HG03378 (cell line): ENCODE results near the gene STAP2.

Experiments
- ATAC-seq: cut with Tn5 transposase; IDR thresholded peaks from one replicate; pipeline ENCODE4 v1.9.1; 2021; ENCODE audit warnings: mild to moderate bottlenecking, moderate library complexity; ENCODE audit not compliant: unreplicated experiment

The STAP2 gene, protein sequence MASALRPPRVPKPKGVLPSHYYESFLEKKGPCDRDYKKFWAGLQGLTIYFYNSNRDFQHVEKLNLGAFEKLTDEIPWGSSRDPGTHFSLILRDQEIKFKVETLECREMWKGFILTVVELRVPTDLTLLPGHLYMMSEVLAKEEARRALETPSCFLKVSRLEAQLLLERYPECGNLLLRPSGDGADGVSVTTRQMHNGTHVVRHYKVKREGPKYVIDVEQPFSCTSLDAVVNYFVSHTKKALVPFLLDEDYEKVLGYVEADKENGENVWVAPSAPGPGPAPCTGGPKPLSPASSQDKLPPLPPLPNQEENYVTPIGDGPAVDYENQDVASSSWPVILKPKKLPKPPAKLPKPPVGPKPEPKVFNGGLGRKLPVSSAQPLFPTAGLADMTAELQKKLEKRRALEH

GRCh38 chr19:4338441-4339355 is at the start of gene STAP2:
Gene STAP2 (minus strand): TSS chr19:4338827. CDS start chr19:4338753, 74 bp downstream.
- no peak for ATAC-seq

DNA sequence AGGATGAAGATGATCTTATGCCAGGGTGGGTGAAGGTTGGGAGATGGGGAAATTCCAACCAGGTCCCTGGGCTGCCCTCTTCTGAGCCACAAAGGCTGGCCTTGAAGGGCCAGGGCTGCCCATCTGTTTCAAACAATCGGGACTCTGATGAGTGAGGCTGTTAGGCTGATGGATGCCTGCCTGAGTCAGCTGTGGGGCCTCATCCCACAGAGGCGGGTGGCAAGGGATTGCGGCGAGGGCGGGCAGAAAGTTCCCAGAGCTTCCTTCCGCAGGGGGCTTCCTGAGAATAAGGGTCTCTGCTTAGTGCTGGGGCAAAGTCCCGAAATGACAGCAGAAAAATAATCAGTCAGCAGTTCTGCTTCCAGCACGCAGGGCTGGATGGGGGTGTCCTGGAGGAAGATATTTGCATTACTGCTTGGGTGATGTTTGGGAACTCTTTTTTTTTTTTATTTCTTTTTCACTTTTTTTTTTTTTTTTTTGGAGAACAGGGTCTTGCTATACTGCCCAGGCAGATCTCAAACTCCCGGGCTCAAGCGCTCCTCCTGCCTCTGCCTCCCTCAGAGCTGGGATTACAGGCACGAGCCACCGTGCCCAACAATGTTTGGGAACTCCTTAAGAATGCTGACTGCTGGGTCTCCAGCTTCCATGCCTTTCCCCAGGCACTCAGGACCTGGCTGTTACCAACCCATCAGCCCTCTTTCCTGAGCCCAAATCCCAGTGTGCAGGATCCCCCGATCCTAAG is 47.6 kb upstream of the STAP2 start:
- no peak for ATAC-seq

DNA sequence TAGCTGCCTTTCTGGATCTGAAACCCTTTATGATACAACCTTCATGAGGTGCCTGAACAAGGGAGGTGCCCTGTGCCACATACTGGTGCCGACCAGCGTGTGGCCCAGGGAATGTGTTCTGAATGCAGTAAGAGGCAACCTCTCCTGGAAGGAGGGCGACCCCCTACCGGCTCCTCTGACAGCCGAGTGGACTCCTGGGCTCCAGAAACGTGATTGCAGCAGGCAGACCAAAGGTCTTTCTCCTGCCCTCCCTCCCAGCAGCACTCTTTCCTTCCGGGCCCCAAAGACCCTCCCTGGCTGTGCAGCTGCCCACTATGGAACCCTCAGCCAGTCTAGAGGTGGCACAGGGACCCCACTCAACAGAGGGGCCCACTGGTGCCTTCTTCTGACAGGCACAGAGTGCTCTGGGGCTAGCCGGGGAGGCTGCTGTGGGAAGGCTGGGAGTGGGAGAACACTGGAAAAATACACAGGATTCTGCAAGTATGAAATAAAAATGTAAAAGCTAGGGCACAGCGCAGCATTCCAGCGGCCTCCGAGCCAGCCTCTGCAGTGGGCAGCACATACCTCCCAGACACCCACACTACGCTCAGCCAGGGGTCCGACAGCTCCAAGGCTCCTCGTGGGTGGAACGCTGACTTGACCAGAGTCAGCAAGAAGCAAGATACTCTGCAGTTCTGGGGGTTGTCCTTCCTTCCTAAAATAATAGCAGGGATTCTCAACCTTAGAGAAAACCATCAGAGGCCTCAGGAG is 46.8 kb upstream of the STAP2 start:
- ATAC-seq = no peak

DNA sequence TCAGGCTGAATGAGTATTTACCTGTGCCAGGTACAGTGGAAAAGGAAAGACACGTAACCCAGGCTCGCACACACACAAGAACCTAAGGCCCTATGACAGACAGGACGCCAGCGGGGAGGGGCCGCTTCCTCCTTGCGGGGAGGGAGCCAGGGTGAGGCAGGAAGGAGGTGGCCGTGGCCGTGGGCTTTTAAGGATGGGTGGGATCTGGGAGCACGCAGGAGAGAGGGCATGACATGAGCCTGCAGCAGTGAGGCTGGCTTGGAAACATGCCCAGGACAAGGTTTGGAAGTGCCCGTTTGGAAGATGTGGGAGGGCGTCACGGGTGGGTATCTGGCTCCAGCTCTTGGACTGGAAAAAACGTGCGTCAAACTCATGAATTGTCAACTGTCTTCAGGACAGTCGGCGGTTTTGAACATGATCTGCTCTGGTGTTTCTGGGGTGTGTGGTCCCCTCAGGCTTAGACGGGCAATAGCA is 41.7 kb upstream of the STAP2 start:
- ATAC-seq = no peak

DNA sequence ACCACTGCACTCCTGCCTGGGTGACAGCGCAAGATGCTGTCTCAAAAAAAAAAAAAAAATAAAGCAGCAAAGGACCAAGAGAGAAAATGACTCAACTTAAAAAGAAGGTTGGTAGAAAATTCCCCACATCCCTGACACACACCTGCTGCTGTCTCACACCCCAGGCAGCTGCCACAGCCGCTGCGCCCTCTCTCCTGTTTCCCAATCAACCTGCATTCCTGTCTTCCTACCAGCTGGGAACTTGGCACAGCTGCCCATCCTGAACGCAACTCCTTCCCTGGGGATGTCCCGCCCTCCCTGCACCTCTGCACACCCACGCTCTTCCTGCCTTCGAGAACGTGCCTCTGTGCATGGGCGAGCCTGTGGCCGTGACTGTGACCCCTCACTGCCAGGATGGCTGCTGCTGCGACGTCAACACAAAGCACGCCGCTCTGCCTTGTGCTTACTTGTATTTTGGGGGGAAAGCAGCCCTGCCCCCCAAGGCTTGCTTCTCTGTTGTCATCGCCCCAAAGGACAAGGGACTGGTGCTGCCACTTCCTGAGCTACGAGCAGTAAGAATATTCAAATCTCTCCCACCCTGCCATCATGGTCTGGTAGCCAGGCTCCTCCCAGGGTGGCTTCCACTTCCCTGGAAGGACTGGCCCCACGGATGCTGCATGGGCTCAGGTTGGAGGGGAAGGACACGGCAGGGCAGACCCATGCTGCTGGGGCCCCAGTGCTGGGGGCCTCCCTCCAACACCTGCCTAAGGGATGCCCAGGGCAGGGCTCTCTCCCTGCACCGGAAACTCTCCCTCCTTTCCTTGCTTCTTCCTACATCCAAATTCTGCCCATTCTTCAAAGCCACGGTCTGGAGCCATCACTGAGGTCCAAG is 41.0 kb upstream of the STAP2 start:
- ATAC-seq = no peak

DNA sequence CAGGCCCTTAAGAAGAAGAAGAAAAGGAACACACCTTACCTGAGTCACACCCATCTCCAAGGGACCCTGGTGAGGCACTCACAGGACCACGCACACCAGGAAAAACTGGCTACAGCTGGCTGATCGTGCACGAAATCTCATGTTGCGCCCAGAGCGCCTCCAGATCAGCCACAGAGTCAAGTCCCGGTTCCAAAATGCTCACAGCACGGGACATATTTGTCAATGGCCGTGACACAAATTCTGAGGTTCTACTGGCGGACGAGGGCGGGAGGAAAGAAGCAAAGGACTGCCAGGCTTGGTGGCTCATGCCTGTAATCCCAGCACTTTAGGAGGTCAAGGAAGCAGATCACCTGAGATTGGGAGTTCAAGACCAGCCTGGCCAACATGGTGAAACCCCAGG is 40.3 kb upstream of the STAP2 start:
- ATAC-seq = no peak

- ATAC-seq = no peak
Observed at GRCh38 chr19:4376991-4377781, 38.6 kb upstream of the STAP2 start.

GRCh38 chr19:4376671-4376990 is 38.0 kb upstream of the STAP2 start:
- ATAC-seq = no peak

GRCh38 chr19:4376028-4376670 is 37.5 kb upstream of the STAP2 start:
- ATAC-seq = peak; percentile 9

- ATAC-seq = peak; percentile 34
Observed at GRCh38 chr19:4375164-4376027, 36.8 kb upstream of the STAP2 start.

GRCh38 chr19:4374498-4375163 is 36.0 kb upstream of the STAP2 start:
- no peak for ATAC-seq

DNA sequence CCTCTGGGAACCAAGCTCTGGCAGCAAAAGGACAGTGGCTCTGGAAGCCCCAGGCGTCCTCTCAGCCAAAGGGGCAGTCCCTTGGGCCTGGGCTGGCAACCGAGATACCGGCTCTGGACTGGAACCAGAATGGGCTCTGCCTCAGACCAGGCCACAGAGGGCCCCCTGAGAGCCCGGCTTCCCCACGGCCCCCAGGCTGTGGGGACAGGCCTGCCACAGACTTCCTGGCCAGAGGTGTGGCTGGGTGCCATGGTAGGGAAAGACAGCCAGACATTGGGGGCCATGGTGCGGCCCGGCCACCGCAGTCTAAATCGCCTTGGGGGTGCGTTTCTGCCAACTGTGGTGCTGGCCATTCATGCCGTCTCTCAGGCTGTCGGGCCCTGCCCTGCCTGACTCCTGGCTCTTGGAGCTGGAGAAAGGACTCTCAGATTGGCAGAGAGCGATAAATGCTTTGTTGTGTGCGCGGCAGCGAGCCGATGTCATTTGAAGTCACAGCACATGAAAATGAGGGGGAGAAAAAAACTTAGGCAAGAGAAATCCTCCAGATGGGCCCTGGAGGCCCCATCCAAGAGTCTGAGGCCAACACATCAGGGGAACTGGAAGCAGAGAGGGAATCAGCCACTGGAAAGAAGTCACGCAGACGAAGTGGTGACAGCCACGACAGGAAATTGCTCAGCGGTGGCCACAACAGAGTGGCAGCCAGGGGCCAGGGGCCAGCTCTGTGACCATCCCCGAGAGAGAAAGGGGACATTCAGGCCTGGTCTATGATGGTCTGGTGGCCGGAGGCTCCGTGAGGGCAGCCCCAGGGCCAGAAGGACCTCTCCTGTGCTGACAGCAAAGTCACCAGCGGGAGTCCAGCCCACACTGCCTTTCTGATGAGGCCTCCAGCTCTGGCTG is 35.2 kb upstream of the STAP2 start:
- ATAC-seq = no peak

DNA sequence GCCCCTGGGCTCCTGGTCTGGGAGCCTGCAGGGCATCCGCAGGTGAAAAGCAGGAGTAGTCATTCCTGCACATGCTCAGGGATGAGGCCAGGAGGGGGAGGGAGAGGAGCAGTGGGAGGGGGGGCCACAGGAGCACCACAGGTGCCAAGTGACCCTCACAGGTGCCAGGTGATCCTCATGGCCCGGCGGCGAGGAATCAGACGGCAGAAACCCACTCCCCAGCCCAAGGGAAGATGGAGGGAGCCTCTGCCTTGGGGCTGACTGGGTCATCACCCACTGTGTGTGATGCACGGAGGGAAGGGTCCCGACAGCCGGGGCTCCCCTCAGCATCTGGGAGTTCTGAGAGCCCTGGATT is 34.4 kb upstream of the STAP2 start:
- ATAC-seq = no peak

- no peak for ATAC-seq
Observed at GRCh38 chr19:4372165-4373012, 33.8 kb upstream of the STAP2 start.
